Activated naive CD4-positive, alpha-beta T cell treated with anti-CD3 and anti-CD28 coated beads for 36 hours (primary cell): ENCODE results near the gene FAHD2A. TPM values are rescaled to one million over a fixed set of nuclear protein-coding genes. Genes with fewer than 3 reads are reported as not detected.
"Not testable (repeated sequence)": the region's sequence is repeated elsewhere in the genome, so short reads cannot be mapped to it uniquely, and the experiment has no call there.

Experiments used
- CTCF ChIA-PET: fragments of 350-600 bp; sonication (Branson Sonifier 250); formaldehyde crosslinking; loops from one replicate; lab custom pipeline; 2021; ENCODE audit warnings: antibody characterized with exemption; lab: Charles Lee
- DNase-seq: peaks from one replicate; pipeline ENCODE4 v3.0.0-alpha.2; 2020
- H3K27ac Mint-ChIP-seq: one replicate; pipeline ENCODE4 v1.8.0; 2021; ENCODE audit warnings: mild to moderate bottlenecking, mixed read lengths
- H3K27me3 Mint-ChIP-seq: one replicate; pipeline ENCODE4 v1.8.0; 2021; ENCODE audit warnings: low read depth, mixed read lengths
- H3K36me3 Mint-ChIP-seq: one replicate; pipeline ENCODE4 v1.8.0; 2021; ENCODE audit warnings: low read depth, mixed read lengths
- H3K4me1 Mint-ChIP-seq: one replicate; pipeline ENCODE4 v1.8.0; 2021; ENCODE audit warnings: low read depth, mixed read lengths
- H3K4me3 Mint-ChIP-seq: one replicate; pipeline ENCODE4 v1.8.0; 2021; ENCODE audit warnings: mild to moderate bottlenecking, moderate library complexity, mixed read lengths
- H3K9me3 Mint-ChIP-seq: one replicate; pipeline ENCODE4 v1.8.0; 2021; ENCODE audit warnings: mixed read lengths
- intact Hi-C: fragments of 100-400 bp; cut with micrococcal nuclease; formaldehyde crosslinking; loops from one replicate; pipeline ENCODE4 v1.15.1; 2023
- total RNA-seq, 2 experiments: library from RNA; stranded (reverse); gene quantifications; one replicate each; pipeline ENCODE4 v1.2.3, GENCODE V29; 2021

Gene FAHD2A
- total RNA-seq, 2 experiments from 2014 or later = 49.3 to 50.7 TPM

GRCh38 chr2:95434507-95435076 is 32.1 kb downstream of the FAHD2A start:
- H3K27me3 Mint-ChIP-seq, H3K9me3 Mint-ChIP-seq, H3K4me1 Mint-ChIP-seq, CTCF ChIA-PET, H3K4me3 Mint-ChIP-seq, intact Hi-C loops, DNase-seq, H3K27ac Mint-ChIP-seq, H3K36me3 Mint-ChIP-seq: not testable (repeated sequence)

GRCh38 chr2:95435162-95435871 is 32.8 kb downstream of the FAHD2A start:
- H3K9me3 Mint-ChIP-seq, H3K27me3 Mint-ChIP-seq, H3K27ac Mint-ChIP-seq, H3K36me3 Mint-ChIP-seq, H3K4me1 Mint-ChIP-seq, DNase-seq, intact Hi-C loops, CTCF ChIA-PET, H3K4me3 Mint-ChIP-seq: not testable (repeated sequence)

GRCh38 chr2:95435872-95436209 is 33.3 kb downstream of the FAHD2A start:
- H3K36me3 Mint-ChIP-seq, H3K9me3 Mint-ChIP-seq, H3K4me3 Mint-ChIP-seq, H3K4me1 Mint-ChIP-seq, CTCF ChIA-PET, intact Hi-C loops, H3K27ac Mint-ChIP-seq, H3K27me3 Mint-ChIP-seq, DNase-seq: not testable (repeated sequence)

- DNase-seq, CTCF ChIA-PET, H3K4me3 Mint-ChIP-seq, H3K36me3 Mint-ChIP-seq, H3K27ac Mint-ChIP-seq, H3K27me3 Mint-ChIP-seq, H3K4me1 Mint-ChIP-seq, H3K9me3 Mint-ChIP-seq, intact Hi-C loops: not testable (repeated sequence)
These were observed 40.1 kb downstream of the FAHD2A start for GRCh38 chr2:95442474-95443099.

GRCh38 chr2:95445317-95445716 is 42.8 kb downstream of the FAHD2A start:
- CTCF ChIA-PET, H3K36me3 Mint-ChIP-seq, intact Hi-C loops, H3K27me3 Mint-ChIP-seq, H3K27ac Mint-ChIP-seq, H3K4me3 Mint-ChIP-seq, H3K9me3 Mint-ChIP-seq, H3K4me1 Mint-ChIP-seq, DNase-seq: not testable (repeated sequence)

GRCh38 chr2:95463292-95463691 is 60.8 kb downstream of the FAHD2A start:
- DNase-seq, H3K27me3 Mint-ChIP-seq, H3K36me3 Mint-ChIP-seq, H3K27ac Mint-ChIP-seq, H3K4me3 Mint-ChIP-seq, intact Hi-C loops, H3K9me3 Mint-ChIP-seq, H3K4me1 Mint-ChIP-seq, CTCF ChIA-PET: not testable (repeated sequence)

Other genes starting within 250 kb of the FAHD2A start
- gene ZNF514, start 242.9 kb upstream of the FAHD2A start, total RNA-seq = 1 to 10 TPM; 9.1 to 9.7 TPM
- 1 to 10 TPM; 2.6 to 3.1 TPM for gene ZNF2, start 236.9 kb upstream of the FAHD2A start, total RNA-seq
- 1 to 10 TPM; 2.7 to 3.1 TPM for gene ZNF892, start 195.2 kb upstream of the FAHD2A start, total RNA-seq
- under 1 TPM; 0.45 to 0.89 TPM for gene PROM2, start 128.3 kb upstream of the FAHD2A start, total RNA-seq
- gene KCNIP3, start 105.4 kb upstream of the FAHD2A start, total RNA-seq = not detected
- gene TRIM43B, start 82.0 kb downstream of the FAHD2A start, total RNA-seq = not detected
- not detected for gene TRIM43, start 189.3 kb downstream of the FAHD2A start, total RNA-seq